Gastrocnemius medialis (tissue), 4 donors: ENCODE measurements around the gene C10orf71.

Source experiments
- POLR2A ChIP-seq, 2 donors: fragments of 450-650 bp; IDR thresholded peaks; one replicate each; pipeline ENCODE4 v1.6.1; 2017; ENCODE audit warnings: antibody characterized with exemption in 2 of 2, mild to moderate bottlenecking in 2 of 2, moderate library complexity in 2 of 2
- TF ChIP-seq, protein P1 (sequence below), 5 experiments: fragments of 450-650 bp in 3 of 5; fragments of 200-600 bp in 2 of 5; sonication (generic) in 2 of 5; IDR thresholded peaks in 4 of 5; conservative IDR thresholded peaks in 1 of 5; 1 replicate in 4 of 5; 2 replicates in 1 of 5; pipeline ENCODE4 v1.5.1; 2016 to 2019; ENCODE audit warnings: antibody characterized with exemption in 5 of 5, mild to moderate bottlenecking in 3 of 5, moderate library complexity in 3 of 5

GRCh38 chr10:49310901-49311554 lies 12.1 kb downstream of the C10orf71 start:
- TF ChIP-seq, protein P1, sequence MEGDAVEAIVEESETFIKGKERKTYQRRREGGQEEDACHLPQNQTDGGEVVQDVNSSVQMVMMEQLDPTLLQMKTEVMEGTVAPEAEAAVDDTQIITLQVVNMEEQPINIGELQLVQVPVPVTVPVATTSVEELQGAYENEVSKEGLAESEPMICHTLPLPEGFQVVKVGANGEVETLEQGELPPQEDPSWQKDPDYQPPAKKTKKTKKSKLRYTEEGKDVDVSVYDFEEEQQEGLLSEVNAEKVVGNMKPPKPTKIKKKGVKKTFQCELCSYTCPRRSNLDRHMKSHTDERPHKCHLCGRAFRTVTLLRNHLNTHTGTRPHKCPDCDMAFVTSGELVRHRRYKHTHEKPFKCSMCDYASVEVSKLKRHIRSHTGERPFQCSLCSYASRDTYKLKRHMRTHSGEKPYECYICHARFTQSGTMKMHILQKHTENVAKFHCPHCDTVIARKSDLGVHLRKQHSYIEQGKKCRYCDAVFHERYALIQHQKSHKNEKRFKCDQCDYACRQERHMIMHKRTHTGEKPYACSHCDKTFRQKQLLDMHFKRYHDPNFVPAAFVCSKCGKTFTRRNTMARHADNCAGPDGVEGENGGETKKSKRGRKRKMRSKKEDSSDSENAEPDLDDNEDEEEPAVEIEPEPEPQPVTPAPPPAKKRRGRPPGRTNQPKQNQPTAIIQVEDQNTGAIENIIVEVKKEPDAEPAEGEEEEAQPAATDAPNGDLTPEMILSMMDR (IDR thresholded peaks at IDR 0.05 in 4 of 5, conservative IDR thresholded peaks at IDR 0.05 in 1 of 5), result no peak
- TF ChIP-seq POLR2A (IDR thresholded peaks at IDR 0.05), result no peak
